HCT116 (cell line): Measurements from ENCODE around the gene CGNL1. TPM values are rescaled to one million over a fixed set of nuclear protein-coding genes. Genes with fewer than 3 reads are reported as not detected.

Source experiments
- ATAC-seq: fragments of 200-7000 bp; cut with Tn5 transposase; 2 replicates; pipeline ENCODE4 v1.9.1; 2020; ENCODE audit warnings: mild to moderate bottlenecking, moderate library complexity
- BruUV-seq: library from RNA; stranded (reverse); fragments of 400-500 nt; replicated peaks from 2 replicates; lab custom pipeline; 2021; lab: Mats Ljungman, UMichigan
- CTCF ChIA-PET: fragments of 300-600 bp; sonication (Branson Sonifier 250); formaldehyde crosslinking; loops from one replicate; lab custom pipeline; 2021; ENCODE audit warnings: antibody characterized with exemption; lab: Charles Lee
- POLR2A ChIA-PET: fragments of 300-600, 350-600 bp; sonication (Branson Sonifier 250); formaldehyde crosslinking; loops from one replicate; lab custom pipeline; 2021; ENCODE audit warnings: antibody characterized with exemption; lab: Charles Lee
- RAD21 ChIA-PET, 2 experiments: fragments of 300-600 bp; sonication (Branson Sonifier 250); formaldehyde crosslinking; loops; one replicate each; lab custom pipeline; 2023; ENCODE audit warnings: low total read pairs in 2 of 2; ENCODE audit not compliant: uncharacterized antibody in 2 of 2, unreplicated experiment in 2 of 2, low non-redundant PET in 1 of 2; lab: Charles Lee
- DNase-seq: peaks from one replicate; pipeline ENCODE4 v3.0.0-alpha.2; 2010; ENCODE audit warnings: low read depth, low spot score
- H2AFZ ChIP-seq: fragments of 200-600 bp; shearing (Covaris generic), sonication (generic); 2 replicates; pipeline ENCODE4 v1.6.1; 2017; ENCODE audit warnings: low read depth, mixed run types, mixed read lengths, antibody characterized with exemption, low read length; ENCODE audit not compliant: poor library complexity, severe bottlenecking
- H3K27ac ChIP-seq: 2 replicates; pipeline ENCODE4 v1.5.1; 2012; ENCODE audit warnings: low read depth, low read length
- H3K27me3 ChIP-seq: fragments of 200-600 bp; sonication (generic); 2 replicates; pipeline ENCODE4 v1.6.1; 2016; ENCODE audit warnings: mixed run types, low read length, mixed read lengths; ENCODE audit not compliant: insufficient read depth
- H3K36me3 ChIP-seq, 2 experiments: fragments of 200-500 bp in 1 of 2; fragments of 200-600 bp in 1 of 2; sonication (Bioruptor generic) in 1 of 2; sonication (generic) in 1 of 2; 2 replicates each; pipeline versions ENCODE4 v1.5.1 to v1.6.1; 2014 to 2016; ENCODE audit warnings: low read length in 2 of 2, inconsistent platforms in 1 of 2, mixed read lengths in 1 of 2, mixed run types in 1 of 2; ENCODE audit not compliant: insufficient read depth in 2 of 2, control insufficient read depth in 1 of 2
- H3K4me1 ChIP-seq, 2 experiments: fragments of 200-600 bp in 1 of 2; sonication (generic) in 1 of 2; 2 replicates each; pipeline versions ENCODE4 v1.5.1 to v1.6.1; 2012 to 2017; ENCODE audit warnings: low read length in 2 of 2, inconsistent platforms in 1 of 2, mild to moderate bottlenecking in 1 of 2, mixed read lengths in 1 of 2, mixed run types in 1 of 2, moderate library complexity in 1 of 2; ENCODE audit not compliant: insufficient read depth in 2 of 2, control insufficient read depth in 1 of 2
- H3K4me2 ChIP-seq: fragments of 200-600 bp; sonication (generic); 2 replicates; pipeline ENCODE4 v1.6.1; 2017; ENCODE audit warnings: mixed run types, low read length, mixed read lengths
- H3K4me3 ChIP-seq, 2 experiments: fragments of 200-600 bp in 1 of 2; sonication (generic) in 1 of 2; replicated peaks in 1 of 2; 2 replicates each; pipeline ENCODE4 v1.5.1; 2011 to 2016; ENCODE audit warnings: low read length in 2 of 2, control low read depth in 1 of 2, low read depth in 1 of 2, mild to moderate bottlenecking in 1 of 2, mixed read lengths in 1 of 2, mixed run types in 1 of 2
- H3K79me2 ChIP-seq: fragments of 200-600 bp; sonication (generic); 2 replicates; pipeline ENCODE4 v1.6.1; 2017; ENCODE audit warnings: mild to moderate bottlenecking, mixed run types, low read length, moderate library complexity, mixed read lengths; ENCODE audit not compliant: insufficient read depth
- H3K9ac ChIP-seq: fragments of 200-600 bp; sonication (generic); 2 replicates; pipeline ENCODE4 v1.6.1; 2016; ENCODE audit warnings: low read length, mixed read lengths
- H3K9me2 ChIP-seq: fragments of 200-600 bp; sonication (generic), shearing (Covaris generic); 2 replicates; pipeline ENCODE4 v1.6.1; 2017; ENCODE audit warnings: mixed run types, mild to moderate bottlenecking, moderate library complexity; ENCODE audit not compliant: insufficient read depth
- H3K9me3 ChIP-seq, 2 experiments: fragments of 200-500 bp in 1 of 2; fragments of 200-600 bp in 1 of 2; sonication (Bioruptor generic) in 1 of 2; sonication (generic) in 1 of 2; 2 replicates each; pipeline ENCODE4 v1.6.1; 2014 to 2017; ENCODE audit warnings: low read length in 2 of 2, mixed read lengths in 2 of 2, inconsistent platforms in 1 of 2, low read depth in 1 of 2, mild to moderate bottlenecking in 1 of 2, mixed run types in 1 of 2, moderate library complexity in 1 of 2; ENCODE audit not compliant: control insufficient read depth in 1 of 2, insufficient read depth in 1 of 2
- H4K20me1 ChIP-seq: fragments of 200-600 bp; sonication (generic), shearing (Covaris generic); 2 replicates; pipeline ENCODE4 v1.6.1; 2017; ENCODE audit warnings: mixed run types, mild to moderate bottlenecking, moderate library complexity; ENCODE audit not compliant: insufficient read depth
- ATF3 ChIP-seq: IDR thresholded peaks from 2 replicates; pipeline ENCODE4 v1.6.1; 2012
- CBX3 ChIP-seq: IDR thresholded peaks from 2 replicates; pipeline ENCODE4 v1.6.1; 2012; ENCODE audit warnings: low read depth
- CEBPB ChIP-seq: IDR thresholded peaks from 2 replicates; pipeline ENCODE4 v1.6.1; 2012; ENCODE audit warnings: low read depth
- EGR1 ChIP-seq: IDR thresholded peaks from 2 replicates; pipeline ENCODE4 v1.6.1; 2012; ENCODE audit warnings: low read depth
- EZH2 ChIP-seq: fragments of 200-600 bp; sonication (generic); IDR thresholded peaks from 2 replicates; pipeline ENCODE4 v1.6.1; 2017; ENCODE audit warnings: antibody characterized with exemption, mixed run types
- EZH2phosphoT487 ChIP-seq: fragments of 200-600 bp; IDR thresholded peaks from 2 replicates; pipeline ENCODE4 v1.6.1; 2018; ENCODE audit warnings: antibody characterized with exemption, borderline replicate concordance
- FOSL1 ChIP-seq: IDR thresholded peaks from 2 replicates; pipeline ENCODE4 v1.6.1; 2012; ENCODE audit warnings: low read depth
- JUND ChIP-seq: IDR thresholded peaks from 2 replicates; pipeline ENCODE4 v1.6.1; 2012
- POLR2A ChIP-seq: IDR thresholded peaks from 2 replicates; pipeline ENCODE4 v1.7.0; 2011; ENCODE audit warnings: borderline replicate concordance; ENCODE audit not compliant: insufficient read depth, insufficient read length; ENCODE audit errors: extremely low read depth
- POLR2AphosphoS5 ChIP-seq: IDR thresholded peaks from 2 replicates; pipeline ENCODE4 v1.6.1; 2011; ENCODE audit warnings: mild to moderate bottlenecking, low read depth, low read length, moderate library complexity
- RAD21 ChIP-seq: IDR thresholded peaks from 2 replicates; pipeline ENCODE4 v1.6.1; 2012; ENCODE audit warnings: low read depth, mild to moderate bottlenecking
- SIN3A ChIP-seq: IDR thresholded peaks from 2 replicates; pipeline ENCODE4 v1.6.1; 2012; ENCODE audit warnings: low read depth
- SRF ChIP-seq: IDR thresholded peaks from 2 replicates; pipeline ENCODE4 v1.6.1; 2012; ENCODE audit warnings: low read depth
- TCF7L2 ChIP-seq: IDR thresholded peaks from 2 replicates; pipeline ENCODE4 v1.7.0; 2011; ENCODE audit warnings: borderline replicate concordance, inconsistent platforms; ENCODE audit not compliant: insufficient read depth, insufficient read length; ENCODE audit errors: extremely low read depth
- ZFX ChIP-seq: fragments of 450-650 bp; IDR thresholded peaks from 2 replicates; pipeline ENCODE4 v1.6.1; 2017
- ZNF274 ChIP-seq: fragments of 200-500 bp; sonication (Bioruptor generic); IDR thresholded peaks from 2 replicates; pipeline ENCODE4 v1.6.1; 2014; ENCODE audit warnings: mild to moderate bottlenecking, low read depth, low read length, inconsistent platforms
- intact Hi-C: fragments of 100-400 bp; cut with micrococcal nuclease; formaldehyde crosslinking; loops from 2 replicates; pipeline ENCODE4 v1.10.0; 2022
- total RNA-seq: library from RNA; stranded (reverse); gene quantifications from one replicate; pipeline ENCODE4 v1.2.1, GENCODE V29; 2021; ENCODE audit not compliant: unreplicated experiment
- TF ChIP-seq, protein P1 (sequence below): IDR thresholded peaks from 2 replicates; pipeline ENCODE4 v1.6.1; 2012; ENCODE audit warnings: low read depth

The CGNL1 gene
- total RNA-seq, 1 experiment from 2014 or later: 2.2 TPM

DNA sequence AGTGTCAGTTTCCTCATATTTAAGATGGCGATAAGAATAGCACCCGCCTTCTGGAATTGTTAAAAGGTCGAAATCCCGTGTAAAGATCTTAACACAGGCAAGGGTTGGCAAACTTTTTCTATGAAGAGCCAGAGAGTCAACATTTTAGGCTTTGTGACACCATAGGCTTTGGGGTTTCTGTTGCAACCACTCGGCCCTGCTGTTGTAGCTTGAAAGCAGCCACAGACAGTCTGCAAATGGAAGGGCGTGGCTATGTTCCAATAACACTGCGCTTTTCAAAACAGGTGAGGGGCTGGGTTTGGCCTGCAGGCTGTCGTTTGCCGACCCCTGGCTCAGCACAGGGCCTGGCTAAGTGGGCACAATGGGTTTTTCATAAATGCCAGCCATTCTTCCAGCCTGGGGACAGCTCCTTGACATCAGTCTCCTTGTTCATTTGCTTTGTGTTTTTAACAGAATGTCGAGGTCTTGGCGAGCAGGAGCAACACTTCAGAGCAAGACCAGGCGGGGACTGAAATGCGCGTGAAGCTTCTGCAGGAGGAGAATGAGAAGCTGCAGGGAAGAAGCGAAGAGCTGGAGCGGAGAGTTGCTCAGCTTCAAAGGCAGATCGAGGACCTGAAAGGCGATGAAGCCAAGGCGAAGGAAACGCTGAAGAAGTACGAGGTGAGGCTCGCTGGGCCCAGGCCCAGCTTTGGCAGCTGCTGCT, 140.2 kb downstream of the CGNL1 start:
- Histone ChIP-seq H4K20me1 (no peaks in the 10 kb centered on the region), H3K4me3 (no peak overlapping the region), H3K9ac (no peak overlapping the region), H3K79me2 (no peaks in the 10 kb centered on the region), H3K9me2 (no peaks in the 10 kb centered on the region), H3K27ac (no peak overlapping the region), H3K27me3 (no peaks in the 10 kb centered on the region), H3K4me1 (peaks cover 0 to 8% of the 10 kb centered on the region in 2 experiments; a peak in 1 of 4 replicates), H3K9me3 (no peaks in the 10 kb centered on the region), H3K4me2 (no peak overlapping the region), H2AFZ (no peak overlapping the region), H3K36me3 (no peaks in the 10 kb centered on the region)
- RAD21 ChIA-PET: no interaction called here
- no peak for ATAC-seq
- TF ChIP-seq POLR2AphosphoS5 (no peak), EZH2phosphoT487 (no peak), FOSL1 (no peak), ZNF274 (no peak), SRF (no peak), CBX3 (no peak), TCF7L2 (no peak), ATF3 (no peak), CEBPB (no peak), JUND (no peak), EZH2 (no peak), SIN3A (no peak), ZFX (no peak), EGR1 (no peak), POLR2A (no peak), RAD21 (no peak)
- TF ChIP-seq, protein P1, sequence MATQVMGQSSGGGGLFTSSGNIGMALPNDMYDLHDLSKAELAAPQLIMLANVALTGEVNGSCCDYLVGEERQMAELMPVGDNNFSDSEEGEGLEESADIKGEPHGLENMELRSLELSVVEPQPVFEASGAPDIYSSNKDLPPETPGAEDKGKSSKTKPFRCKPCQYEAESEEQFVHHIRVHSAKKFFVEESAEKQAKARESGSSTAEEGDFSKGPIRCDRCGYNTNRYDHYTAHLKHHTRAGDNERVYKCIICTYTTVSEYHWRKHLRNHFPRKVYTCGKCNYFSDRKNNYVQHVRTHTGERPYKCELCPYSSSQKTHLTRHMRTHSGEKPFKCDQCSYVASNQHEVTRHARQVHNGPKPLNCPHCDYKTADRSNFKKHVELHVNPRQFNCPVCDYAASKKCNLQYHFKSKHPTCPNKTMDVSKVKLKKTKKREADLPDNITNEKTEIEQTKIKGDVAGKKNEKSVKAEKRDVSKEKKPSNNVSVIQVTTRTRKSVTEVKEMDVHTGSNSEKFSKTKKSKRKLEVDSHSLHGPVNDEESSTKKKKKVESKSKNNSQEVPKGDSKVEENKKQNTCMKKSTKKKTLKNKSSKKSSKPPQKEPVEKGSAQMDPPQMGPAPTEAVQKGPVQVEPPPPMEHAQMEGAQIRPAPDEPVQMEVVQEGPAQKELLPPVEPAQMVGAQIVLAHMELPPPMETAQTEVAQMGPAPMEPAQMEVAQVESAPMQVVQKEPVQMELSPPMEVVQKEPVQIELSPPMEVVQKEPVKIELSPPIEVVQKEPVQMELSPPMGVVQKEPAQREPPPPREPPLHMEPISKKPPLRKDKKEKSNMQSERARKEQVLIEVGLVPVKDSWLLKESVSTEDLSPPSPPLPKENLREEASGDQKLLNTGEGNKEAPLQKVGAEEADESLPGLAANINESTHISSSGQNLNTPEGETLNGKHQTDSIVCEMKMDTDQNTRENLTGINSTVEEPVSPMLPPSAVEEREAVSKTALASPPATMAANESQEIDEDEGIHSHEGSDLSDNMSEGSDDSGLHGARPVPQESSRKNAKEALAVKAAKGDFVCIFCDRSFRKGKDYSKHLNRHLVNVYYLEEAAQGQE: no peak
- no peak for DNase-seq
- BruUV-seq: no TSS peak
- intact Hi-C loops: no loop called here
- POLR2A ChIA-PET: no interaction called here
- CTCF ChIA-PET: interaction anchor here (0.6 kb wide), 1 partner anchor 11 kb away, joined by 3 read pairs; no protein-coding TSS in a partner anchor
